CD4-positive, alpha-beta T cell treated with Interleukin-17A for 1 hour (primary cell): ENCODE measurements around the gene ITFG1.
"Not testable (repeated sequence)": the region's sequence is repeated elsewhere in the genome, so short reads cannot be mapped to it uniquely, and the experiment has no call there.

Experiments
- DNase-seq: peaks from one replicate; pipeline ENCODE4 v3.0.0-alpha.2; 2020

ITFG1 gene

DNA sequence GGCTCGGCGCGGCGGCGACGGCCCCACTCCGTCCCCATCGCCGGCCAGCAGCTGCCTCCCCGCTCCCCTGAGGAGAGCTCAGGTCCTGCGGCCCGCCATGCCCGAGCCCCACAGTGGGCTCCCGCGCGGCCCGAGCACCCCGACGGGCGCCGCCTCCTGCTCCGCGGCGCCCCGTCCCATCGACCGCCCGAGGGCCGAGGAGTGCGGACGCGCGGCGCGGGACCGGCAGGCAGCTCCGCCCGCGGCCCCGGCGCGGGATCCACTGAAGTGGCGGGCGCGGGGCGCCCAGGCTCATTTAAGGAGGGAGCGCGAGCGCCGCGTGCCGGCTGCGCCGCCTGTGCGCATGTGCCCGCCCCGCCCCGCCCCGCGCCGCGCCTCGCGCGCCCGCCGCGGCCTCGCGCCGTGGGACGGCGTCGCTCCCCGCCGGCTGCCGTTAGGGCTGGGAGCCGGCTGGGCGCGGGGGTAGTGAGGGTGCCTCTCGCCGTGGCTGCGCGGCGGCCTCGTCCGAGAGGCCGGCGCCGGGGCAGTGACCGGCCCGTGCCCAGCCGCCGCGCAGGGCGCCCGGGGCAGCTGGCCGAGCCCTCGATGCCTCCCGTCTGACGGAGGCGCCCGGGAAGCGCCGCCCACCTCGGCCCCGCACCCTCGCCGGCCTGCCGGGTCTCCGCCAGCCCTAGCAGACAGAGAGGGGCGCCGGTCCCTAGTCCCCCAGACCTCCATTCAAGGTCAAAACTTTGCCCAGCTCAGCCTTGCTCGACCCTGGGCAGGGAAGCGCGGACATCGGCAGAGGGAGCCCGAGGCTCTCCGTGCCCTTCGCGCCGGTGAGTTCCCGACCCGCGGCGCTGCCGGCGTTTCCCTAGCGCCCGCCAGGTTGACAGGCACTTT is 316.9 kb downstream of the ITFG1 start, which contains the start of gene NETO2:
Gene NETO2 (minus strand): TSS at position 269 of the 882 bp plus-strand sequence. CDS start 333 bp downstream, outside the sequence.
- peak; percentile 65 for DNase-seq

DNA sequence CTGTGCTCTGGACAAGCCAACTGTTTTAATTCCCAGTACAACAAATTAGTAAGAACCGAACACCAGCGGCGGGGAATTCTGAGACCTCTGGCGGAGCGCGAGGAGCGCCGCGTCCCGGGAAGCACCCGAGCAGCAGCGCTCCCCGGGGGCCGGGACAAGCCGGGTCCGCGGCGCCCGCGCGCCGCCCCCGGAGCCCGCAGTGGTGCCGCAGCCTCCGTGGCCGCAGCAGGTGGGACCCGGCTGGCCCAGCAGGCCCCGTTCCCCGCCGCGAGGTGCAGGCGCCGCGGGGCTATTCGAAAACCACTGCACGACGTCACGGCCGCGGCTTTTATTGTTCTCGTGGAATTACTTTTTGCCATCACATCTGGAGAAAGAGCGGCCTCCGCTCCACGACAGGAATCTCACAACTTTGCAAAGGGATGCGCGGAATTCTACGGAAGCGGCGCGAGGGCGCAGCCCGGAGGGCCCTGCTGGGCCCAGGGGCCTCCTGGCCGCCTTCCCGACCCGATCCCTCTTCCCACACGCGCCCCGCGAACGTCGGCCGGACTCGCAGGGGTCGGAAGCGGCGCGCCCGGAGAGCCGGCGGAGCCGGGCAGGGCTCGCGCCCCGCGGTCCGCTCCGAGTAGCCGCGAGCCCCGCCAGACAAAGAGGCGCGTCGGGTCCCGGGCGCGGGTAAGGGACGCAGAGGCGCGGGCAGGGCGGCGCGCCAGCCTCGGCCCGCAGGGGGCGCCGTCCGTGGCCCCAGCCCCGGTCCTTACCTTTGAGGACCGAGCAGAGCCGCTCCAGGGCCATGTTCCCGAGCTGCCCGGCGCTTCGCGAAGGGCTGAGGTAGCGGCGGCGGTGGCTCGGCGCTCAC is 317.8 kb downstream of the ITFG1 start:
- peak; percentile 66 for DNase-seq

DNA sequence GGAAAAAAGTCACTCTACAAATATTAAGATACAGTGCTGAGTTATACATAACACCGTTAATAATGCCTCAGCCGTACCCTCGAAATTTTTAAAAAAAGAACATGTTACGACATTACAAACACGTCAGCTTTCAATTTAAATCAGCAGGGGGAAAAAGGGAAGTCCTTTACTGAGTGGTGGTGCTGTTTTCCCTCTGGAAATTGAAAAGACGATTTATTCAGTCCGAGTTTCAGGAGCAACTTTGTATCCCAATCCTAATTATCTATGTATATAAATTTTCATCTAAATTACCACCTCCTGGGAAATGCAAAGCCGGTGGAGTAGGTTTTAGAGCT is 318.4 kb downstream of the ITFG1 start:
- DNase-seq: peak; percentile 13

DNA sequence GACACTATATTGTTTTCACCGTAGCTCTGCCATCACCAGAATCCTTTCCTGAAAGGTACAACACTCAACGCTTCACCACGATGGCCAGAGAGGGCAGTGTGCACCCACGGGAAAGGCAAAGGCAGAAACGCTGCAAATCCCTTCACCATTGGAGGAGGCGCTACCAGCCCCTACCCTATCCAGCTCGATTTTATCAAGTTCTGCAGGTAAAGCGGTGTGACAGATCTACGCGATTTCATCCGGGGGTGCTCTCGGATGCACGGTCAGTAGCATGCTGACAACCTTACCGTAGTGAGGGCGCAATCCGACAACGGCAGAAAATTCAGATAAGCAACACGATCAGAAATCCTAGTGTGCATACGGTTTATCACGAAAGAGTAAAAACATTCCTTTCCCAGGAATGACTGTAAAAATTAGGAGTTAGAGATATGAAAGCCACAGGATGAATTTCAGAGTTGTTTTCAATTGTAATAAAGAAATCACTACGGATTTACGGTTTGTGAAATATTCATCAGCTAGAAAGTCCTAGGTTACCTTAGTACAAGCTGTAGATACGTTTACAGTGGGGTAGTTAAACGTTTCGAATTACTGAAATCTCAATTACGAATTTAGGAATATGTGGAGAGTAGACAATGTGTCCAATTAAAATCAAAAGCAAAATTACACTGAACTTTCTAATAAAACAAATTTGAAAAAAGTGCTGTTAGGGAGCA is 318.9 kb downstream of the ITFG1 start:
- peak; percentile 90 for DNase-seq

DNA sequence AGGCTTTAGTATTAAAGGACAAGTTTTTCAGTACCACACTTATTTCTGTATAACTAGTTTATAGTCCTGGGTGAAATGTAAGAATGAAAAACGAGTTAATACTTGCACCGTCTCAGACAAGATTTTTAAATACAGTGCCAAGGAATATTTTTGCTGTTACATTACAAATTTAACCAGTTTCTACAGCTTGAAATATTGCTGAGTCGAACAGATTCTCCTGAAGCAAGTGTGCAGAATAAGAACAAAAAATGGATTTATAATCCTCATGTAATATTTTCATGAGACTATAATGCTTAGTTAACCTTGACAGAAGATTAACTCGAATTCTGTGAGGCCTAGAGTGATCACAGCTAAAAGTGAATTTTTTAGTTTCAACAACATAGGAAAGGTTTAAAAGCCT is 320.2 kb downstream of the ITFG1 start:
- no peak for DNase-seq

DNA sequence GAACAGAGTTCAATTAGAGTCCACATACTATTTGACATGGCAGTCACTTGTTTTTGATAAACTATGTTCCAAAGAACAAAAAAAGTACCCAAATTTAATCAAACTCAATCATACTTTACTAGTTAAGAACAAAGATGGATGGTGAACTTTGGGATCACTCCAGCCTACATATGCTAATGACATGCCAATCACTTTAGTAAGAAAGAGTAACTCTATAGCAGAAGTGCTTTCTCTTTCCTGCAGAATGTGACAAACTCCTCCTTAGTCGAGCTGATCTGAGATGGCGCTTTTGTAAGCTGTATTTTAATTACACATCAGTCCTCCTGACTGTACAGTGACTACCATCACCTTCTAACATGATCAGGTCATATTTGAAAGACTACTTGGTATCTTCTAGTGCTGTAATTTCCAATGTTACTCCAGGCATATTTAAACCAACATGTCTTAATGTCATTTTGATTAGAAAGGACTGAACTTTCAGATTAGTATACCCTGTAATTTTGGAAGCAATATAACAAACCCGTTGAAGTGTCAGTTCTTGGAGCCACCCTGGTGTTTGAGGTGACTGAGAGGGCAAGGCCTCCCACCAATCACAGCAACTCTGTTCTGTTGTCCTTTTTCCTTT is 321.2 kb downstream of the ITFG1 start:
- no peak for DNase-seq

DNA sequence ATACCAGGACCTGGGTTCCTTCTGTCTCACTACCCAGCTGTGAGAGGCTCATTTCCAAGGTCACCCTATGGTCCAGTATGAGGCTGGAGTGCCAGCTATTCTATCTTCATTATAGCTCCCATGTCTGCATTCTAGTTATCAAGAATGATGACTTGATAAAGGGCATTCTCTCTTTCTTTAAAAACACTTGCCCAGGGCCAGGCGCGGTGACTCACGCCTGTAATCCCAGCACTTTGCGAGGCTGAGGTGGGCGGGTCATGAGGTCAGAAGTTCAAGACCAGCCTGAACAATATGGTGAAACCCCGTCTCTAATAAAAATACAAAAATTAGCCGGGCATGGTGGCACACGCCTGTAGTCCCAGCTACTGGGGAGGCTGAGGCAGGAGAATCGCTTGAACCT is 322.9 kb downstream of the ITFG1 start:
- not testable (repeated sequence) for DNase-seq

DNA sequence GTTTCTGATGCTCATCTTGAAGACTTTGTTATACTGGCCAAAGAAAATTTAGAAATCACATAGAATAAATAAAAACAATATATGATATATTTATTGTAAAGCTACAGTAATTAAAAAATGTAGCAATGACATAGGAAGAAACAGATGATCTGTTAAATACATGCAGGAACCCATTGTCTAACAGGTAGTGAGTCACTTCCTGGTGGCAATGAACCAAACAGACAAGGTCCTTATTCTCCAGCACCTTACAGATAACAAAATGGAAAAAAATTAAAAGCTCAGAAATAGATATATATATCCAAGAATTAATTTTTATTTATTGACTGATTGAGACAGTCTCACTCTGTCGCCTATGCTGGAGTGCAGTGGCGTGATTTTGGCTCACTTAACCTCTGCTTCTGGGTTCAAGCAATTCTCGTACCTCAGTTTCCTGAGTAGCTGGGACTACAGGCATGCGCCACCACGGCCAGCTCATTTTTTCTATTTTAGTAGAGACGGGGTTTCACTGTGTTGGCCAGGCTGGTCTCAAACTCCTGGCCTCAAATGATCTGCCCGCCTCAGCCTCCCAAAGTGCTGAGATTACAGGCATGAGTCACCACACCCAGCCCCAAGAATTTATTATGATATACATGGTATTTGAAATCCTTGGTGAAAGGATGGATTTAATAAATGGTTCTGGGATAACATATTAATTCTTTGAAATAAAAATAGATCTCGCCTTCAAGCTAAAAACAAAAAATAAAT is 324.6 kb downstream of the ITFG1 start:
- peak; percentile 22 for DNase-seq

DNA sequence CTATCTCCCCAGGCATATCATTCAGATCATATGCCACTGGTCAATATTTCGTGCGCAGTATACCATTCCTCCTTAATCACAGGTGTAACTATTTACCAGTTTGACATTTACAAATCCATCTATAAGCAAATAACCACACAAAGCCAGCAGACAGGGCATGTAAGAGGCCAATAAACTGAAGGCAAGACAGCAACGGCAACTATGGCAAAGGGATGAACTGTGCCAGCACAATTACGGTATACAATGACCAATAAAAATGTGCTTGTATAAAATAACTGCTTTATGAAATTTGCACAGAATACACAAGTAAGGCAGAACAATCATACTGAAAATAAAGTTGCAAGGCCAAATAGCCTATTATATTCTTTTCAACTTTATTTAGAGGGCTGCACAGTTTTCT is 326.3 kb downstream of the ITFG1 start:
- no peak for DNase-seq

DNA sequence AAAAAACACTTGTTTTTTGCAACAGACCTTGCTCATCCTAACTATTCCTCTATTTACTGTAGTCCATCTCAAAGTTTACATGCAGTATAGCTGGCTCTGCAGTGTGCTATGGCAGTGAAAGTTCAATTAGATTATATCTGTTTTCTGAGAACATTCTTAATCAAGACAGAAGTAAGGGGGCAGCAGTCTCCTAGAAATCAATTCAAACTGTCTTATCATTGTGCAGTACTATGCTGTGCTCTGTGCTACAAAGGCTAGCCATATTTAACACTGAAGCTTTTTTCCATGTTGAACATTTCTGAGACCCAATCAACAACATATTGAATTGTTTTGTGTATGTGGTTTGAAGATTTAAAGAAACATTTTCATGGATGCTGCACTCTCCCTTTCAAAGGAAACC is 328.6 kb downstream of the ITFG1 start:
- no peak for DNase-seq

DNA sequence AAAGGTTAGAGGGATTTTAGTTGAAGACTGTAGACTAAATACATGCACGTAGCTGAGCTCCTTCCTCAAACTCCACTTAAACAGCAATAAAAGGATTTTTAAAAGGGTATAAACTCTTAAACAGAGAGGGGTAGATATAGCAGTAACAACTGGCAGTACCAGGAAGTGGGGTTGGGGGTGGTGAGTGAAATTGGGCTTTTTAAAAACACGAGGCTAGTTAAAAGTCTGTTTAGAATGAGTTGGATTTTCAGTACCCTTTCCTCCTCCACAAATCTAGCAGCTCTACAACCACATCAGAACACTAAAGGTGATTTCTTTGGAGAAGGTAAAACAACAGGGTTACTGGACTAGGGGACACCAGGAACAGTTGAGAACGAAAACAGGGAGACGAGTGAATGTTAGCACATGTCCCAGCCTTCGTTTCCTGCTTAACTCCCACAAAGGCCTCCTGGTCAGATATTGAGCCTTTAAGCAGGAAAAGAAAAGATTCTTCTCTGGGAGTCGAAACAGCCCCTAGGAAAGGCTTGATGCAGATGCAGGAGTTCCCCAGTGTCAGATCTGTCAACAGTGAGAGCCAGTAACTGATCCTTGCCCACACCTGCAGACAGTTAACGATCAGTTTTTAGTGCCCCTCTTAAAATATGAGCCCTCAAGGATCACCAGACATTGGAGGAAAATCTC is 331.0 kb downstream of the ITFG1 start:
- no peak for DNase-seq

DNA sequence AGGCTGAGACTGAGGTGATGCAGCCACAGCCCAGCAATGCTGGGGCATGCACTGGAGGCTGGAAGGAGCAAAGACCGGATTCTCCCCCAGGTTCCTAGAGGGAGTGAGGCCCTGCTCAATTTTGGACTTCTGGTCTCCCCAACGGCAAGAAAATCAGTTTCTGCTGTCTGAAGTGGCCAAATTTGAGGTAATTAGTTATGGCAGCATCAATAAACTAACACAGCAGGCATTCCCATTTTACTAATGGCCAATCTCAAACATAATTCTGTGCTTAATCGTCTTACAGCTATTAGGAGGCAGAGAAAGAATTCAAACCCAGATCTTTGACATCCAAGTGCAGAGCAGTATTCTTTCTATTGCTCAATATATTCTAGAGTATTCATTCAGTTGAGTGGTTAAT is 333.3 kb downstream of the ITFG1 start:
- no peak for DNase-seq

DNA sequence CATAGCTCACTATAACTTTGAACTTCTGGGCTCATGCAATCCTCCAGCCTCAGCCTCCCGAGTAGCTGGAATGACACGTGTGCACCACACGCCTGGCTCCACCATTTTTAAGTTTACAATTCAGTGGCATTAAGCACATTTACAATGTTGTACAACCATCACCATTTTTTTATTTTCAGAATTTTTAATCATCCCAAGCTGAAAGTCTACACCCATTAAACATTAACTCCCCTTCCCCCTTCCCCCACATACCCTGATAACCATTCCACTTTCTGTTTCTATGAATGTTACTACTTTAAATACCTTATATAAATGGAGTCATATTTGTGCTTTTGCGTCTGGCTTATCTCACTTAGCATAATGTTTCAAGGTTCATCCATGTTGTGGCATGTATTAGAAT is 335.1 kb downstream of the ITFG1 start:
- no peak for DNase-seq

DNA sequence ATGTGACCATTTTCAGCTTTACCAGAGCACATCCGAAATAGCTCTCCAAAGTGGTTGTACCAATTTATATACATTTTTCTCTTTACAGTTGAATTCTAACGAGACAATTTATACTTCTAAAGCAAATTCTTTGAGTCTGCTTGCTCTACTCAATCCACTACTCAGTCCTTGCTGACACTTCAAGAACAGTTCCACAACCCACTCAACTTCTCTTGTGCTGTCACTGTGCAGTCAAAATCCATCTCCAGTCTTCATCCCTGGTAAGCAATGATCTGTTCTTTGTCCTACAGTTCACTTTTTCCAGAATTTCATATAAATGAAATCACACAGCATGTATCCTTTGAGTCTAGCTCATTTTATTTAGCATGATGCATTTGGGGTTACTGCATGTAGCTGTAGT is 347.7 kb downstream of the ITFG1 start:
- DNase-seq: no peak

DNA sequence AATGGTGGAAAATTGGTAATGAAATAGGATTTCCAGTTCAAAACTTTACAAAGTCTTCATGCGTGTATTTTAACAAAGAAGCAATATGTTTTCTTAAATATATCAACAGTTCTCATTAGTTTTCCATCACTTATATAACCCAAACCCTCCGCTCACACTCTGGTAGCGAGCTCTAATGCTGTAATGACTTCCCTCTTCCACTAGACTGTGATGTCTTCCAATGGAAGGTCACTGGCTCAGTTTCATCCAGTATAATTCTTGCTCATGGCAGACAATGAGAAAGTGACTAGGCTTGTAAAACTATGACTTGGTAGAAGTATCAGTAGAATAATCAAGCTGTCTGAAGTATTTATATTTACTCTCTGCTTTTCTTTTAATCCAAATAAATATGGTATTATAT is 349.9 kb downstream of the ITFG1 start:
- no peak for DNase-seq

DNA sequence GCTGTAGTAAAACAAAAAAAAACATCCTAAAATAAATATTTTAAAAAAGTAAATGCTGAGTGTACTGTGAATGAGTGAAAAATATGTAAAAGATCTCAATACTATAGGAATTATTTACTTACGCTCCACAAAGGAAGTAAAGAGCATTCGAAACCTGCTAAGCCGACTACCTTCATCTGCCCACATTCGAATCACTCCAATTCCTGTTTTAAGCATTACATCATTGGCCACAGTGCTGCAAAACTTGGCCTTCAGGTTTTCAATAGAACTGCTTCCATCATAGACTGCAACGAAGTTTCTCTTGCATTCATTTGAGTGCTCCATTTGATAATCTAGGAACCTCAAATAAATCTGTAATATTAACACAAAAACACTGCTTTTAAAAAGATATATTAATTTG is 351.5 kb downstream of the ITFG1 start:
- no peak for DNase-seq
